A549 (cell line): ENCODE data around the gene CLCF1. TPM values are rescaled to one million over a fixed set of nuclear protein-coding genes. Genes with fewer than 3 reads are reported as not detected.

Experiments
- ATAC-seq, 2 experiments: fragments of 200-7000 bp in 1 of 2; fragments of >200 bp in 1 of 2; cut with Nextera tagmentation in 1 of 2; cut with Tn5 transposase in 1 of 2; 3 replicates each; pipeline versions ENCODE4 v1.8.0 to v1.9.1; 2018 to 2020; ENCODE audit warnings: mild to moderate bottlenecking in 1 of 2, moderate library complexity in 1 of 2
- CTCF ChIA-PET: fragments of 300-600 bp; sonication (Branson Sonifier 250); formaldehyde crosslinking; extraction: SDS; loops from one replicate; lab custom pipeline; 2021; ENCODE audit warnings: antibody characterized with exemption, inconsistent platforms; lab: Yijun Ruan, JAX
- POLR2A ChIA-PET: fragments of 350-600 bp; formaldehyde crosslinking; extraction: SDS; loops from one replicate; lab custom pipeline; 2021; ENCODE audit warnings: antibody characterized with exemption, inconsistent platforms; lab: Yijun Ruan, JAX
- DNase-seq, 2 experiments: peaks; one replicate each; pipeline versions ENCODE4 v3.0.0 to v3.0.0-alpha.2; 2011 to 2016; ENCODE audit warnings: low read depth in 1 of 2, low spot score in 1 of 2
- FAIRE-seq: peaks from 2 replicates; lab custom pipeline; 2011; peaks lifted over from hg19 to GRCh38; lab: Jason Lieb, UNC
- H3K27ac ChIP-seq, 2 experiments: fragments of >200 bp; sonication (Bioruptor Twin); formaldehyde crosslinking; 3 replicates each; pipeline ENCODE4 v1.5.1; 2016 to 2017
- H3K4me1 ChIP-seq: fragments of >200 bp; sonication (Bioruptor Twin); formaldehyde crosslinking; 3 replicates; pipeline ENCODE4 v1.6.1; 2016
- H3K4me2 ChIP-seq: fragments of >200 bp; sonication (Bioruptor Twin); formaldehyde crosslinking; 3 replicates; pipeline ENCODE4 v1.6.1; 2016
- H3K4me3 ChIP-seq: fragments of >200 bp; sonication (Bioruptor Twin); formaldehyde crosslinking; 3 replicates; pipeline ENCODE4 v1.5.1; 2016
- H3K9me3 ChIP-seq: fragments of >200 bp; sonication (Bioruptor Twin); formaldehyde crosslinking; 3 replicates; pipeline ENCODE4 v1.6.1; 2016
- ATOH8 ChIP-seq: fragments of 250-450 bp; sonication (Bioruptor Pico); IDR thresholded peaks from 2 replicates; pipeline ENCODE4 v1.5.0; 2020; ENCODE audit warnings: low read depth, mild to moderate bottlenecking, moderate library complexity
- E2F6 ChIP-seq: IDR thresholded peaks from 2 replicates; pipeline ENCODE4 v1.6.1; 2012; ENCODE audit warnings: low read depth, borderline replicate concordance
- EHF ChIP-seq: fragments of 250-450 bp; sonication (Bioruptor Pico); IDR thresholded peaks from 2 replicates; pipeline ENCODE4 v1.5.0; 2020; ENCODE audit warnings: mild to moderate bottlenecking
- ESRRA ChIP-seq: fragments of 150-350 bp; IDR thresholded peaks from 2 replicates; pipeline ENCODE4 v1.6.1; 2014; ENCODE audit warnings: mild to moderate bottlenecking, low read length, borderline replicate concordance
- FOSL2 ChIP-seq, 2 experiments: fragments of 450-650 bp in 1 of 2; fragments of >200 bp in 1 of 2; sonication (Bioruptor Twin) in 1 of 2; formaldehyde crosslinking; IDR thresholded peaks; 2 replicates each; pipeline versions ENCODE4 v1.5.0 to v1.6.1; 2016 to 2020; ENCODE audit warnings: mild to moderate bottlenecking in 1 of 2, moderate library complexity in 1 of 2
- GATA3 ChIP-seq: IDR thresholded peaks from 2 replicates; pipeline ENCODE4 v1.6.1; 2012; ENCODE audit warnings: borderline replicate concordance
- HOXA7 ChIP-seq: fragments of 250-450 bp; sonication (Bioruptor Pico); IDR thresholded peaks from 2 replicates; pipeline ENCODE4 v1.5.0; 2020; ENCODE audit warnings: mild to moderate bottlenecking, moderate library complexity
- HOXB13 ChIP-seq: fragments of 250-450 bp; sonication (Bioruptor Pico); IDR thresholded peaks from 2 replicates; pipeline ENCODE4 v1.5.0; 2020; ENCODE audit warnings: low read depth, mild to moderate bottlenecking, moderate library complexity
- JUN ChIP-seq, 2 experiments: fragments of >200 bp; sonication (Bioruptor Twin); formaldehyde crosslinking; IDR thresholded peaks; 2 replicates in 1 of 2; 3 replicates in 1 of 2; pipeline ENCODE4 v1.6.1; 2016 to 2017
- MAX ChIP-seq: IDR thresholded peaks from 2 replicates; pipeline ENCODE4 v1.6.1; 2012
- NFE2L2 ChIP-seq: fragments of 150-350 bp; conservative IDR thresholded peaks from 2 replicates; pipeline ENCODE4 v1.6.1; 2014; ENCODE audit warnings: low read length
- NPAS2 ChIP-seq: fragments of 250-450 bp; sonication (Bioruptor Pico); IDR thresholded peaks from 2 replicates; pipeline ENCODE4 v1.8.0; 2022; ENCODE audit warnings: mild to moderate bottlenecking, moderate library complexity, borderline replicate concordance
- POLR2A ChIP-seq: IDR thresholded peaks from 2 replicates; pipeline ENCODE4 v1.6.1; 2012; ENCODE audit warnings: mild to moderate bottlenecking, low read length
- POLR2AphosphoS2 ChIP-seq: conservative IDR thresholded peaks from 2 replicates; pipeline ENCODE4 v1.6.1; 2012; ENCODE audit warnings: low read length, improper control_type of control experiment, inconsistent platforms
- REST ChIP-seq: fragments of 200-600 bp; sonication (generic); IDR thresholded peaks from 2 replicates; pipeline ENCODE4 v1.6.1; 2016; ENCODE audit warnings: antibody characterized with exemption, mild to moderate bottlenecking, moderate library complexity
- TP53 ChIP-seq: fragments of 250-450 bp; sonication (Bioruptor Pico); IDR thresholded peaks from 2 replicates; pipeline ENCODE4 v1.5.0; 2021; ENCODE audit warnings: mild to moderate bottlenecking, moderate library complexity
- ZNF302 ChIP-seq: fragments of 250-450 bp; sonication (Bioruptor Pico); IDR thresholded peaks from 2 replicates; pipeline ENCODE4 v1.9.0; 2021; ENCODE audit warnings: inconsistent platforms, mild to moderate bottlenecking, moderate library complexity
- ZSCAN20 ChIP-seq: fragments of 250-450 bp; sonication (Bioruptor Pico); IDR thresholded peaks from 2 replicates; pipeline ENCODE4 v1.8.0; 2022; ENCODE audit warnings: mild to moderate bottlenecking, moderate library complexity
- WGBS: methylation state at CpG from one replicate; pipeline ENCODE4 v1.1.6; 2017; ENCODE audit errors: missing lambda C conversion rate; 5-methylcytosine and 5-hydroxymethylcytosine counted together
- polyA plus RNA-seq, 4 experiments: library from polyadenylated mRNA; depleted of rRNA in 3 of 4; stranded (reverse); fragments of >200 nt; fragmentation: RNase III in 1 of 4; extraction: RNeasy Plus Mini Kit Qiagen cat#74134 plus additional on column Dnase treatment in 1 of 4; gene quantifications; 2 replicates in 3 of 4; 3 replicates in 1 of 4; pipeline ENCODE4 v1.2.3, GENCODE V29; 2011 to 2017

CLCF1 gene
- polyA plus RNA-seq, 2 of the 4 experiments (the other 2 are of a cell fraction): 23.9 to 31.0 TPM

- Histone ChIP-seq H3K27ac (peak overlapping the region; percentile 95 to 100), H3K4me1 (peaks cover 81% of the 10 kb centered on the region), H3K4me3 (no peak overlapping the region), H3K9me3 (no peaks in the 10 kb centered on the region)
- POLR2A ChIA-PET: interaction anchor here (0.8 to 1.5 kb wide), 2 partner anchors 12 to 14 kb away, joined by 3 to 4 read pairs; partner anchors contain the start of gene POLD4
- no peak for FAIRE-seq
- TF ChIP-seq ZSCAN20 (CRISPR knock-in tag) (no peak), POLR2A (no peak), JUN (IDR thresholded peaks at IDR 0.05) (0 out of 5 replicates have a peak, but pooled peaks of 1 of the 2 experiments have one; percentile 9)
- TF ChIP-seq, all 56 proteins: peak for 1
- 76% methylated on average over 7 of the region's 7 CpGs for WGBS
- ATAC-seq: no peak
- CTCF ChIA-PET: interaction anchor here (4.5 to 46.2 kb wide), 3 partner anchors 9 to 22 kb away, joined by 23 to 1913 read pairs (median 1913); partner anchors contain the start of genes CLCF1, POLD4, PPP1CA and RAD9A
- peak overlapping the region; percentile 95 for H3K4me2 ChIP-seq
- no peak for DNase-seq
These were observed 5.6 kb downstream of the CLCF1 start for GRCh38 chr11:67367761-67368227.

GRCh38 chr11:67366961-67367760 is 6.2 kb downstream of the CLCF1 start:
- H3K4me3 ChIP-seq: no peak overlapping the region
- peak overlapping the region; percentile 95 to 100 for H3K27ac ChIP-seq
- WGBS: 64% methylated on average over 8 of the region's 25 CpGs
- ChIA-PET CTCF (interaction anchor here (4.5 to 46.2 kb wide), 3 partner anchors 9 to 21 kb away, joined by 23 to 1913 read pairs (median 1913); partner anchors contain the start of genes CLCF1, POLD4, PPP1CA and RAD9A), POLR2A (interaction anchor here (0.8 to 1.5 kb wide), 2 partner anchors 13 to 14 kb away, joined by 3 to 4 read pairs; partner anchors contain the start of gene POLD4)
- peaks cover 87% of the 10 kb centered on the region for H3K4me1 ChIP-seq
- ATAC-seq (peak in 1 of 2 experiments; percentile 5; a peak in 3 of 6 replicates), DNase-seq (no peak), FAIRE-seq (no peak)
- H3K9me3 ChIP-seq: no peaks in the 10 kb centered on the region
- H3K4me2 ChIP-seq: peak overlapping the region; percentile 95
- TF ChIP-seq MAX (peak; percentile 75), POLR2AphosphoS2 (peak; percentile 9; the same call in 1 of the 2 replicates), JUN (IDR thresholded peaks at IDR 0.05) (0 out of 5 replicates have a peak, but pooled peaks of 1 of the 2 experiments have one; percentile 18), GATA3 (no peak), E2F6 (peak; percentile 68; the same call in 1 of the 2 replicates)
- TF ChIP-seq, all 56 proteins: peak for 4

GRCh38 chr11:67366546-67366945 is 6.9 kb downstream of the CLCF1 start:
- FAIRE-seq (no peak), ATAC-seq (peak in 1 of 2 experiments; percentile 2; a peak in 2 of 6 replicates), DNase-seq (no peak)
- Histone ChIP-seq H3K4me2 (peak overlapping the region; percentile 95), H3K4me3 (no peak overlapping the region), H3K4me1 (peaks cover 86% of the 10 kb centered on the region), H3K27ac (peak overlapping the region; percentile 95 to 100), H3K9me3 (no peaks in the 10 kb centered on the region)
- TF ChIP-seq EHF (CRISPR knock-in tag) (no peak), HOXA7 (CRISPR knock-in tag) (no peak), FOSL2 (IDR thresholded peaks at IDR 0.05) (no peak), FOSL2 (CRISPR knock-in tag; IDR thresholded peaks at IDR 0.05) (no peak), ZNF302 (CRISPR knock-in tag) (no peak), E2F6 (no peak)
- 69% methylated on average over 8 of the region's 8 CpGs for WGBS
- POLR2A ChIA-PET: no interaction called here
- CTCF ChIA-PET: interaction anchor here (20.0 to 46.2 kb wide), 2 partner anchors 8 to 16 kb away, joined by 1913 read pairs; partner anchors contain the start of genes CLCF1, POLD4, PPP1CA and RAD9A

GRCh38 chr11:67365736-67366444 is 7.5 kb downstream of the CLCF1 start:
- CTCF ChIA-PET: interaction anchor here (1.4 to 46.2 kb wide), 3 partner anchors 8 to 19 kb away, joined by 8 to 1913 read pairs (median 1913); partner anchors contain the start of genes CLCF1, POLD4, PPP1CA and RAD9A
- no peaks in the 10 kb centered on the region for H3K9me3 ChIP-seq
- 89% methylated on average over 14 of the region's 14 CpGs for WGBS
- no peak for DNase-seq
- TF ChIP-seq ESRRA (no peak), HOXB13 (CRISPR knock-in tag) (no peak), ATOH8 (CRISPR knock-in tag) (no peak), NPAS2 (CRISPR knock-in tag) (no peak), REST (no peak), ZNF302 (CRISPR knock-in tag) (no peak), NFE2L2 (no peak), TP53 (CRISPR knock-in tag) (no peak)
- no peak for FAIRE-seq
- H3K4me3 ChIP-seq: no peak overlapping the region
- H3K4me1 ChIP-seq: peaks cover 80% of the 10 kb centered on the region
- POLR2A ChIA-PET: interaction anchor here (2.0 kb wide), 1 partner anchor 8 kb away, joined by 11 read pairs; the partner anchor contains the start of gene CLCF1
- ATAC-seq: no peak
- H3K27ac ChIP-seq: peak overlapping the region; percentile 95 to 100; a peak in 5 of 6 replicates
- peak overlapping the region; percentile 95; the same call in 2 of the 3 replicates for H3K4me2 ChIP-seq
